Ishikawa (cell line): ENCODE results near the gene GMDS.

ENCODE experiments used
- CEBPB ChIP-seq: IDR thresholded peaks from 2 replicates; pipeline ENCODE4 v1.6.1; 2012
- CREB1 ChIP-seq: IDR thresholded peaks from 2 replicates; pipeline ENCODE4 v1.6.1; 2012; ENCODE audit warnings: low read depth
- TAF1 ChIP-seq: IDR thresholded peaks from 2 replicates; pipeline ENCODE4 v1.6.1; 2012; ENCODE audit warnings: low read depth, mild to moderate bottlenecking
- TF ChIP-seq, protein P1 (sequence below): IDR thresholded peaks from 2 replicates; pipeline ENCODE4 v1.6.1; 2012
- TF ChIP-seq, protein P2 (sequence below): IDR thresholded peaks from 2 replicates; pipeline ENCODE4 v1.6.1; 2012; ENCODE audit warnings: low read depth, mild to moderate bottlenecking

DNA sequence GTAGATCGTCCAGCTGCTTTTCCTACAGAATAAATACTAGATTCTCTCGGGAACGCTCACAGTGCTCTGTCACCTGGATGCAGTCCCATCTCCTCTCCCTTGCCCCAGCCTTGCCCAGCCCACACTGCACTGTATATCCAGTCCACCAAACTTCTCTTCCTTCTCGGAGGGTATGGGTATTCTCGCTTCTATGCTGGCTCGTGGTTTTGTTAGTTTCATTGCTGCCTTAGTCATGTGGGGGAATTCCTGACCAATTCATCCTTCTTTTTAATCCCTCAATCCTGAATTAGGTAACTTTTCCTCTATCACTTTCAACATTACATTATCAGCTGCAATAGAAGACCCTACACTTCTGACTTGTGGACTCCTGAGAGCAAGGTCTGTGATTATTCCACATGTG, 252.4 kb downstream of the GMDS start:
- TF ChIP-seq, protein P1, sequence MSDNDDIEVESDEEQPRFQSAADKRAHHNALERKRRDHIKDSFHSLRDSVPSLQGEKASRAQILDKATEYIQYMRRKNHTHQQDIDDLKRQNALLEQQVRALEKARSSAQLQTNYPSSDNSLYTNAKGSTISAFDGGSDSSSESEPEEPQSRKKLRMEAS: no peak
- no peak for TF ChIP-seq TAF1
- TF ChIP-seq, protein P2, sequence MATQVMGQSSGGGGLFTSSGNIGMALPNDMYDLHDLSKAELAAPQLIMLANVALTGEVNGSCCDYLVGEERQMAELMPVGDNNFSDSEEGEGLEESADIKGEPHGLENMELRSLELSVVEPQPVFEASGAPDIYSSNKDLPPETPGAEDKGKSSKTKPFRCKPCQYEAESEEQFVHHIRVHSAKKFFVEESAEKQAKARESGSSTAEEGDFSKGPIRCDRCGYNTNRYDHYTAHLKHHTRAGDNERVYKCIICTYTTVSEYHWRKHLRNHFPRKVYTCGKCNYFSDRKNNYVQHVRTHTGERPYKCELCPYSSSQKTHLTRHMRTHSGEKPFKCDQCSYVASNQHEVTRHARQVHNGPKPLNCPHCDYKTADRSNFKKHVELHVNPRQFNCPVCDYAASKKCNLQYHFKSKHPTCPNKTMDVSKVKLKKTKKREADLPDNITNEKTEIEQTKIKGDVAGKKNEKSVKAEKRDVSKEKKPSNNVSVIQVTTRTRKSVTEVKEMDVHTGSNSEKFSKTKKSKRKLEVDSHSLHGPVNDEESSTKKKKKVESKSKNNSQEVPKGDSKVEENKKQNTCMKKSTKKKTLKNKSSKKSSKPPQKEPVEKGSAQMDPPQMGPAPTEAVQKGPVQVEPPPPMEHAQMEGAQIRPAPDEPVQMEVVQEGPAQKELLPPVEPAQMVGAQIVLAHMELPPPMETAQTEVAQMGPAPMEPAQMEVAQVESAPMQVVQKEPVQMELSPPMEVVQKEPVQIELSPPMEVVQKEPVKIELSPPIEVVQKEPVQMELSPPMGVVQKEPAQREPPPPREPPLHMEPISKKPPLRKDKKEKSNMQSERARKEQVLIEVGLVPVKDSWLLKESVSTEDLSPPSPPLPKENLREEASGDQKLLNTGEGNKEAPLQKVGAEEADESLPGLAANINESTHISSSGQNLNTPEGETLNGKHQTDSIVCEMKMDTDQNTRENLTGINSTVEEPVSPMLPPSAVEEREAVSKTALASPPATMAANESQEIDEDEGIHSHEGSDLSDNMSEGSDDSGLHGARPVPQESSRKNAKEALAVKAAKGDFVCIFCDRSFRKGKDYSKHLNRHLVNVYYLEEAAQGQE: no peak
- no peak for TF ChIP-seq CREB1
- no peak for TF ChIP-seq CEBPB
